HL-60/S4 treated with phorbol 12-myristate 13-acetate at 8.2 ng/mL for 4 days and 3 days (cell line): ENCODE data around the gene ZBTB20.

Experiments
- in situ Hi-C: fragments of 300-500 bp; cut with MboI; formaldehyde crosslinking; loops from 2 replicates; pipeline ENCODE4 v1.15.0; 2022; ENCODE audit warnings: low sequenced_read_pairs

Gene ZBTB20

GRCh38 chr3:114597871-114598270 lies 549.2 kb downstream of the ZBTB20 start:
- in situ Hi-C loops, result no loop called here

- in situ Hi-C loops, result no loop called here
Measured at GRCh38 chr3:114597012-114597411, 550.1 kb downstream of the ZBTB20 start.

GRCh38 chr3:114596147-114596546 lies 550.9 kb downstream of the ZBTB20 start:
- in situ Hi-C loops, result no loop called here

- in situ Hi-C loops, result no loop called here
Measured at GRCh38 chr3:114595522-114596028, 551.5 kb downstream of the ZBTB20 start.

- in situ Hi-C loops, result no loop called here
Measured at GRCh38 chr3:114590309-114591047, 556.6 kb downstream of the ZBTB20 start.

- in situ Hi-C loops, result no loop called here
Measured at GRCh38 chr3:114587986-114588385, 559.1 kb downstream of the ZBTB20 start.

GRCh38 chr3:114586119-114586518 lies 561.0 kb downstream of the ZBTB20 start:
- in situ Hi-C loops, result no loop called here

GRCh38 chr3:114585687-114586086 lies 561.4 kb downstream of the ZBTB20 start:
- in situ Hi-C loops, result no loop called here

- in situ Hi-C loops, result no loop called here
Measured at GRCh38 chr3:114584734-114585371, 562.2 kb downstream of the ZBTB20 start.

- in situ Hi-C loops, result no loop called here
Measured at GRCh38 chr3:114582929-114583328, 564.2 kb downstream of the ZBTB20 start.

GRCh38 chr3:114572364-114573062 lies 574.6 kb downstream of the ZBTB20 start:
- in situ Hi-C loops, result no loop called here

- in situ Hi-C loops, result no loop called here
Measured at GRCh38 chr3:114571363-114571762, 575.7 kb downstream of the ZBTB20 start.

GRCh38 chr3:114569186-114569585 lies 577.9 kb downstream of the ZBTB20 start:
- in situ Hi-C loops, result no loop called here

GRCh38 chr3:114567771-114568170 lies 579.3 kb downstream of the ZBTB20 start:
- in situ Hi-C loops, result no loop called here

GRCh38 chr3:114566767-114567166 lies 580.3 kb downstream of the ZBTB20 start:
- in situ Hi-C loops, result no loop called here

GRCh38 chr3:114566162-114566755 lies 580.8 kb downstream of the ZBTB20 start:
- in situ Hi-C loops, result no loop called here

GRCh38 chr3:114565216-114565615 lies 581.9 kb downstream of the ZBTB20 start:
- in situ Hi-C loops, result no loop called here

GRCh38 chr3:114563720-114564119 lies 583.4 kb downstream of the ZBTB20 start:
- in situ Hi-C loops, result no loop called here

GRCh38 chr3:114562557-114562956 lies 584.5 kb downstream of the ZBTB20 start:
- in situ Hi-C loops, result no loop called here

GRCh38 chr3:114558271-114558670 lies 588.8 kb downstream of the ZBTB20 start:
- in situ Hi-C loops, result no loop called here

- in situ Hi-C loops, result no loop called here
Measured at GRCh38 chr3:114557791-114558190, 589.3 kb downstream of the ZBTB20 start.
